ENCODE measurements around the gene KRTAP5-10. TPM values are rescaled to one million over a fixed set of nuclear protein-coding genes. Genes with fewer than 3 reads are reported as not detected.

KRTAP5-10 gene
- total RNA-seq, 1 donor from 2014 or later, result not detected

Other genes with a start within 250 kb of the KRTAP5-10 start
- 97.0 and 99.1 TPM in 2 replicates for gene DHCR7, start 117.2 kb upstream of the KRTAP5-10 start, total RNA-seq (ENCODE audit: low replicate concordance)
- 66.6 and 96.7 TPM in 2 replicates for gene NADSYN1, start 112.4 kb upstream of the KRTAP5-10 start, total RNA-seq (ENCODE audit: low replicate concordance)
- gene KRTAP5-7, start 38.3 kb upstream of the KRTAP5-10 start, total RNA-seq (ENCODE audit: low replicate concordance), result not detected in 2 replicates
- gene KRTAP5-8, start 27.5 kb upstream of the KRTAP5-10 start, total RNA-seq (ENCODE audit: low replicate concordance), result not detected in 2 replicates
- gene KRTAP5-9, start 17.1 kb upstream of the KRTAP5-10 start, total RNA-seq (ENCODE audit: low replicate concordance), result 0.43 TPM in 1 of 2 replicates, not detected in the other
- gene KRTAP5-11, start 17.3 kb downstream of the KRTAP5-10 start, total RNA-seq (ENCODE audit: low replicate concordance), result not detected in 2 replicates